Thymus (tissue), 11 donors: ENCODE measurements around the gene PDP2. TPM values are rescaled to one million over a fixed set of nuclear protein-coding genes. Genes with fewer than 3 reads are reported as not detected.

Source experiments
- DNase-seq, 9 donors: peaks; one replicate each; pipeline ENCODE4 v3.0.0-alpha.2; 2013; ENCODE audit warnings: low spot score in 9 of 9, low read depth in 6 of 9, missing footprints in 1 of 9
- H3K27ac ChIP-seq, 2 donors: one replicate each; pipeline ENCODE4 v1.5.1; 2013; ENCODE audit warnings: control low read depth in 1 of 2, low read depth in 1 of 2, low read length in 1 of 2, mild to moderate bottlenecking in 1 of 2, moderate library complexity in 1 of 2
- H3K27me3 ChIP-seq, 2 donors: one replicate each; pipeline ENCODE4 v1.5.1; 2013; ENCODE audit warnings: low read length in 1 of 2; ENCODE audit not compliant: control insufficient read depth in 2 of 2, insufficient read depth in 1 of 2
- H3K36me3 ChIP-seq, 2 donors: one replicate each; pipeline ENCODE4 v1.5.1; 2013; ENCODE audit warnings: low read length in 1 of 2, mild to moderate bottlenecking in 1 of 2, moderate library complexity in 1 of 2; ENCODE audit not compliant: control insufficient read depth in 2 of 2, insufficient read depth in 2 of 2
- H3K4me1 ChIP-seq, 2 donors: one replicate each; pipeline ENCODE4 v1.5.1; 2013; ENCODE audit warnings: low read length in 2 of 2; ENCODE audit not compliant: control insufficient read depth in 2 of 2, insufficient read depth in 2 of 2
- H3K4me3 ChIP-seq, 2 donors: one replicate each; pipeline ENCODE4 v1.5.1; 2013; ENCODE audit warnings: low read length in 2 of 2, control low read depth in 1 of 2, mild to moderate bottlenecking in 1 of 2
- H3K9me3 ChIP-seq, 2 donors: one replicate each; pipeline ENCODE4 v1.5.1; 2013; ENCODE audit warnings: low read length in 1 of 2, mild to moderate bottlenecking in 1 of 2; ENCODE audit not compliant: control insufficient read depth in 2 of 2, insufficient read depth in 1 of 2
- WGBS: extraction: QIAGEN DNeasy Blood & Tissue Kit; methylation state at CpG from one replicate; pipeline ENCODE4 v1.1.7; 2013; 5-methylcytosine and 5-hydroxymethylcytosine counted together
- polyA plus RNA-seq: library from polyadenylated mRNA; stranded (reverse); fragments of 200-250 nt; gene quantifications from one replicate; pipeline ENCODE4 v1.2.3, GENCODE V29; 2013
- total RNA-seq: library from RNA; stranded (reverse); fragments of 120-200 nt; gene quantifications from one replicate; pipeline ENCODE4 v1.2.4, GENCODE V29; 2013
- donor health status: healthy.

Gene PDP2
- total and polyA plus RNA-seq, 2 donors, result 2.5 to 2.8 TPM

DNA sequence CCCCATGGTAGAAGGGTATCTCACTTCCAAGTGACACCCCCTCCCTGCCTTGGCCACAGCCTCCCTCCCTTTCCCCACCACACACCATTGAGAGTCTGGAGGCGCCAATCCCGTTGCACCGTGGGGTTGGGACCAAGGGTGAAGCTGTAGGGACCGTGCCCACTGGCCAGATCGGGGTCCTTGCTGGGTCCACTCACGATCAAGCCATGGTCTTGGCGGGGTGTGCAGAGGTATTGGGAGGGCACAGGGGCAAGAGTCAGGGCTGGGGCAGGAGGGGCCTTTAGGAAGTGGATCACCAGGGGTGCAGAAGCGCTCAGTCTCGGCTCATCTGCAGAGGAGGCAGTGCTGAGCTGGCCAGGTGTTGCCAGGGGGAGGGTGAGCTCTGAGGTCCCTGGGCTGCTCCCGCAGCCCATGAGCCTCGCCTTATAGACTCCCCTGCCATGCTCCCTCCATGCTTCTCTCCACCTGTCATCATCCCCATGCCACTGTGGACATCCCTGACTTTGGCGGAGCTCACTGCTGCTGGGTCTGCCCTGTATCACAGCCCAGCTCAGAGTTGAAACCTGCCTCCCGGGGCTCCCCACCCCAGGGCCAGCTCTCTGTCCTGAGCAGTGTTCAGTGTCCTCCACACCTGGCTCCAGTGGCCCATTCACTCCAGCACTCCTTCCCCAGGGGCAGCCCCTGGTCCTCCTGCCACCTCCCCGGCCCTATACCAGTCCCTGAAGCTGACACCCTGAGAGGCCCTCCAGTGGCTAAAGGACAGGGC lies 30.0 kb downstream of the PDP2 start:
- Histone ChIP-seq H3K4me1 (peaks cover 0 to 6% of the 10 kb centered on the region in 2 donors), H3K27ac (no peak overlapping the region), H3K4me3 (no peak overlapping the region), H3K27me3 (peaks cover 0 to 23% of the 10 kb centered on the region in 2 donors), H3K36me3 (no peaks in the 10 kb centered on the region), H3K9me3 (no peaks in the 10 kb centered on the region)
- 89% methylated on average over 14 of the region's 14 CpGs for WGBS
- DNase-seq, result no peak

DNA sequence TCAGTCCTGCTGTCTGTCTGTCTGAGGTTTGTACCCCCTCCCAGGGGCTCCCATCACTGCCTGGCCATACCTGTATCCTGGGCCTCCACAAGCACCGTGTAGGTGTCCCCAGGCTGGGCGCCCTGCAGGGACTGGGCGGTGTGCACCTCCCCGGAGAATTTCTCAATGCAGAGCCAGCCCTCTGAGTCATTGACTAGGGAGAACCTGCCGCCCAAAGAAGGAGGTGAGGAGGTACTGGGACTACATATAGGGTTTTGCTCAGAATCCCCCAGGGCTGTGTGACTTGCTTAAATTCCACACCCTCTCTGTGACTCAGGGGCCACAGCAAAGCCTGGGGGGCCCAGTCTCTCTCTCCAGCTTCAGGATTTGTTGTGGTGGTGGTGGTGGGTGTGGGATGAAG lies 30.8 kb downstream of the PDP2 start:
- no peak for DNase-seq
- no peak overlapping the region for H3K4me3 ChIP-seq

DNA sequence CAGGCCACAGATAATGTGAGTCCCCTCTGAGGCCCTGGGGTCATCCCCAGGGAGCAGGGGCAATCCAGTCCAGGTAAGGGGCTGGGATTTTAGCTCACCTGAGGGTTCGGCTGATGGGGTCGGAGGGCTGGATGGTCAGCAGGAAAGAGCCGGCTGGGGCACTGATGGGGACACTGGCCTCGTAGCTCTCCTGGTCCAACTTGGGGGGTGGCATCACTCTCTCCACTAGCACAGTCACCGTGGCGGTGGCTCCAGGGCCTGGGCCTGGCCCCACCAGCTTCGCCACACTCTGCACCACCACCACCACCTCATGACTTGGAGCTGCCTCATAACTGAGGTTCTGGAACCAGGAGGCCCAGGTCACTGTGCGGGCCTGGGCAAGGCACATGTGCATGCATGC lies 31.5 kb downstream of the PDP2 start:
- no peak overlapping the region for H3K27ac ChIP-seq
- DNase-seq, result no peak

More for the DNA sequence above, 30.8 kb downstream of the PDP2 start:
- peaks cover 0 to 26% of the 10 kb centered on the region in 2 donors for H3K27me3 ChIP-seq
- WGBS, result 95% methylated on average over 5 of the region's 5 CpGs
- no peaks in the 10 kb centered on the region for H3K4me1 ChIP-seq
- H3K36me3 ChIP-seq, result no peaks in the 10 kb centered on the region
- H3K27ac ChIP-seq, result no peak overlapping the region
- H3K9me3 ChIP-seq, result no peaks in the 10 kb centered on the region

GRCh38 chr16:66913081-66913480 lies 32.8 kb downstream of the PDP2 start:
- Histone ChIP-seq H3K27me3 (peaks cover 0 to 30% of the 10 kb centered on the region in 2 donors), H3K36me3 (no peaks in the 10 kb centered on the region), H3K27ac (no peak overlapping the region), H3K4me1 (no peaks in the 10 kb centered on the region), H3K4me3 (no peak overlapping the region), H3K9me3 (no peaks in the 10 kb centered on the region)
- no peak for DNase-seq
- 54% methylated on average over 10 of the region's 10 CpGs for WGBS

More for the DNA sequence above, 31.5 kb downstream of the PDP2 start:
- no peaks in the 10 kb centered on the region for H3K4me1 ChIP-seq
- no peak overlapping the region for H3K4me3 ChIP-seq
- H3K36me3 ChIP-seq, result no peaks in the 10 kb centered on the region
- WGBS, result 95% methylated on average over 8 of the region's 8 CpGs
- H3K9me3 ChIP-seq, result no peaks in the 10 kb centered on the region
- peaks cover 0 to 28% of the 10 kb centered on the region in 2 donors for H3K27me3 ChIP-seq

DNA sequence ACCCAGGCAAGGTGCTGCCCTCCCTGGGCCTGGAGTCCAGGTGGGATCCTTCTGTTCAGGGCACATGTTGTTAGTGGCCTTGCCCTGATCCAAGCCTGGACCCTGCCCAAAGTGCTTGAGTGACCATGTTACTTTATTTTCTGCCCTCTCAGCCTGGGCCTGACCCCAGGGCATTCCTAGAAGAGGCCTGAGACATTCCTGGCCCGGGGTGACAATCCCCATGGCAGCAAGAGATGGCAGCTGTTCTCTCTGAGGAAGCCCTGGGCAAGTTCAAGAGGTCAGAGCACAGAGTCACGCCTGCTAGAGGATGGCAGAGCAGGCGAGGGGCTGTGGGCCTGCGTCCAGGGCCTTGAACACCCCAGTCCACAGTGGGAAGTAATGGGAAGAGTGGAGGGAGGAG lies 33.4 kb downstream of the PDP2 start:
- 87% methylated on average over 4 of the region's 4 CpGs for WGBS
- DNase-seq, result no peak

DNA sequence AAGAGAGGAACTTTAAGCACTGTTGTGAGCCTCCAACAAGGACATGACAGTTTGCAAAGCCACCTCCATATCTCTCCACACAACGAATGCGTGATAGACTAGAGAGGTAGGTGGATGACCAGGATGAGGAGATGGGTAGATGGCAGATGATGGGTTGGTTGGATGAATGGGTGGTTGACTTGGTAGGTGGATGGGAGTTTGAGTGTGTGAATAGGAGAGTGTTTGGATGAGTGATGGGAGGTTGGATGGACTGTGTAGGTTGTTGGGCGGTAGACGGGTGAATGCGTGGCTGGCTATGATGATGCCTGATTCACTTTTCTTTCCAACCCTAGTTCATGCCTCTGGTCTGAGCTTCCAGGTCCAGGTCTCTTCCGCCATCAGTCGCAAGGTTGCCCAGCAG lies 34.2 kb downstream of the PDP2 start:
- Histone ChIP-seq H3K27me3 (peaks cover 0 to 42% of the 10 kb centered on the region in 2 donors), H3K36me3 (no peaks in the 10 kb centered on the region)
- WGBS, result 98% methylated on average over 7 of the region's 7 CpGs

More for the DNA sequence above, 33.4 kb downstream of the PDP2 start:
- H3K27me3 ChIP-seq, result peaks cover 0 to 35% of the 10 kb centered on the region in 2 donors
- H3K36me3 ChIP-seq, result no peaks in the 10 kb centered on the region
- H3K9me3 ChIP-seq, result no peaks in the 10 kb centered on the region
- H3K4me3 ChIP-seq, result no peak overlapping the region
- H3K4me1 ChIP-seq, result no peaks in the 10 kb centered on the region
- H3K27ac ChIP-seq, result no peak overlapping the region

DNA sequence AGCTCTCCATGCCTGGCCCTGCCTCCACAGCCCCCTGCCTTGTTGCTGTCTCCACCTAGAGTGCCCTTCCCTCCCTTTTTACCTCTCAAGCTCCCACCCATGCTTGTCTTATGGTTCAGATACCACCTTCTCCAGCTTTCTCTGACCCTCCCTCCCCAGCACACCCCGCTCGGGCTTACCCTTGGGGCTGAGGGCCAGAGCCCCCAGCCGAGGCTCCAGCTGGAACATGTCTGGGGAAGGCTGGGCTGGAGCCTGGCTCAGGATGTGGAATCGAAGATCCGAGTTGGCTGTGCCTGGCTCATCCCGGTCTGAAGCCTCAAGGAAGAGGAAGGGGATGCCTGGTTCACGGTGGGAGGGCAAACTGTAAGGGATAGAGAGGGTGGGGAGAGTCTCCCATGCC lies 34.7 kb downstream of the PDP2 start:
- Histone ChIP-seq H3K9me3 (no peaks in the 10 kb centered on the region), H3K27ac (no peak overlapping the region), H3K36me3 (no peaks in the 10 kb centered on the region), H3K4me3 (no peak overlapping the region), H3K27me3 (peaks cover 0 to 47% of the 10 kb centered on the region in 2 donors), H3K4me1 (no peaks in the 10 kb centered on the region)
- no peak for DNase-seq
- 81% methylated on average over 7 of the region's 7 CpGs for WGBS

More for the DNA sequence above, 34.2 kb downstream of the PDP2 start:
- no peaks in the 10 kb centered on the region for H3K4me1 ChIP-seq
- DNase-seq, result no peak
- no peak overlapping the region for H3K27ac ChIP-seq
- H3K4me3 ChIP-seq, result no peak overlapping the region
- no peaks in the 10 kb centered on the region for H3K9me3 ChIP-seq

- H3K27me3 ChIP-seq, result peaks cover 0 to 53% of the 10 kb centered on the region in 2 donors
- no peak overlapping the region for H3K4me3 ChIP-seq
- 92% methylated on average over 6 of the region's 6 CpGs for WGBS
- H3K4me1 ChIP-seq, result no peaks in the 10 kb centered on the region
- no peaks in the 10 kb centered on the region for H3K36me3 ChIP-seq
- no peak for DNase-seq
- H3K27ac ChIP-seq, result no peak overlapping the region
- no peaks in the 10 kb centered on the region for H3K9me3 ChIP-seq
Measured at GRCh38 chr16:66916518-66916917, 36.2 kb downstream of the PDP2 start.

DNA sequence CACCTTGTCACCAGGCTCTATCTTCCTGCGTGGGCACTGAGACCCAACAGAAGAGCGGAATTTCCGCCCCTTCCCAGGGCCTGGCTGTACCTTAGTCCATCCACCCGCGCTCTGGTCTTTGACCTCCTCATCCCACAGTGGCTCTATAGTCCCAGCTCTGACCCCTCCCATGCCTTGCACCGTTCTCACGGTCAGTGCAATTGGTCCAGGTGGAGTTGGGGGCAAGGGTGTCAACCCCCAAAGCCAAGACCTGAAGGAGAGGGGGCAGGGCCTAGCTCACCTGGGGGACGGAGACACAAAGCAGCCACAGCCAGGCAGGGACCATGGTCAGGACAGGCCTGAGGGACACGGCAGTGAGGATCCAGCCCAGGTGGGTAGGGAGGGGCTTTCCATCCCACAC lies 37.4 kb downstream of the PDP2 start:
- peaks cover 3 to 65% of the 10 kb centered on the region in 2 donors for H3K27me3 ChIP-seq
- H3K4me3 ChIP-seq, result no peak overlapping the region
- 94% methylated on average over 9 of the region's 9 CpGs for WGBS
- H3K4me1 ChIP-seq, result no peaks in the 10 kb centered on the region
- no peak for DNase-seq
- no peaks in the 10 kb centered on the region for H3K36me3 ChIP-seq
- no peaks in the 10 kb centered on the region for H3K9me3 ChIP-seq
- H3K27ac ChIP-seq, result no peak overlapping the region
